Loucy (cell line): ENCODE results near the gene FCN2.

ENCODE experiments used
- EZH2phosphoT487 ChIP-seq: fragments of 200-600 bp; IDR thresholded peaks from 2 replicates; pipeline ENCODE4 v1.6.1; 2018; ENCODE audit warnings: antibody characterized with exemption, mild to moderate bottlenecking, moderate library complexity, borderline replicate concordance
- TF ChIP-seq, protein P1 (sequence below): fragments of 200-600 bp; sonication (generic); conservative IDR thresholded peaks from 2 replicates; pipeline ENCODE4 v1.5.1; 2014; ENCODE audit warnings: mild to moderate bottlenecking, antibody characterized with exemption, low read length

DNA sequence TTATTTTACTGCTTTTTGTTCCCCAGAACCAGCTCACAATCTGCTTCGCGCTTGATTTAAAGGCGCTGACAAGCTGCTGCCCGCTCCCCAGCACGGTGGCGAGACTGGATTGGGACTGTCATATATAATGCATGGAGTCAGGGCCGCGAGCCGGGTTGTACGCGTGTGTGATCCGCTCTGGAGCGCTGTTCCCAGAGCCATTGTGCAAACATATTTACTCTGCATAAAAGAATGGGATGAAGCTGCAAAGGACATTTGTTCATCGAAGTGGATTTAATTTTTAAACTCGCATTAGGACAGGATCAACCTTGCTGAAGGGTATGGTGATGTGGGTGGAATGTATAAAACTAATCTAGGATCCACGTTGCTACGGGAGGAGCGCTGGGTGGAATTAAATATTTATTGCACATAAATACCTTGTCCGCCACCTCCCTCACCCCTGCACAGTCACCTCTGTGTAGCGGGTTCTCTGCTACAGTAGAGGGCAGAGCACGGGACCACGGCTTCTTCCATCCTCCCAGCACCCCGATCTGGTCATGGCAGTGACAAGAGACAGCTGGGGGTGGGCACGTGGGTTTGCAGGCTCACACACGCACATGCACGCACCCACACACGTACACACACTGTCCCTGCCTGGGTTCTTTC lies 55.2 kb downstream of the FCN2 start:
- TF ChIP-seq, protein P1, sequence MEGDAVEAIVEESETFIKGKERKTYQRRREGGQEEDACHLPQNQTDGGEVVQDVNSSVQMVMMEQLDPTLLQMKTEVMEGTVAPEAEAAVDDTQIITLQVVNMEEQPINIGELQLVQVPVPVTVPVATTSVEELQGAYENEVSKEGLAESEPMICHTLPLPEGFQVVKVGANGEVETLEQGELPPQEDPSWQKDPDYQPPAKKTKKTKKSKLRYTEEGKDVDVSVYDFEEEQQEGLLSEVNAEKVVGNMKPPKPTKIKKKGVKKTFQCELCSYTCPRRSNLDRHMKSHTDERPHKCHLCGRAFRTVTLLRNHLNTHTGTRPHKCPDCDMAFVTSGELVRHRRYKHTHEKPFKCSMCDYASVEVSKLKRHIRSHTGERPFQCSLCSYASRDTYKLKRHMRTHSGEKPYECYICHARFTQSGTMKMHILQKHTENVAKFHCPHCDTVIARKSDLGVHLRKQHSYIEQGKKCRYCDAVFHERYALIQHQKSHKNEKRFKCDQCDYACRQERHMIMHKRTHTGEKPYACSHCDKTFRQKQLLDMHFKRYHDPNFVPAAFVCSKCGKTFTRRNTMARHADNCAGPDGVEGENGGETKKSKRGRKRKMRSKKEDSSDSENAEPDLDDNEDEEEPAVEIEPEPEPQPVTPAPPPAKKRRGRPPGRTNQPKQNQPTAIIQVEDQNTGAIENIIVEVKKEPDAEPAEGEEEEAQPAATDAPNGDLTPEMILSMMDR, result no peak
- no peak for TF ChIP-seq EZH2phosphoT487
